Heart right ventricle (tissue), 16 donors: Measurements from ENCODE around the gene KLHL22. TPM values are rescaled to one million over a fixed set of nuclear protein-coding genes. Genes with fewer than 3 reads are reported as not detected.

Source experiments
- ATAC-seq, 8 donors: fragments of 200-7000 bp; cut with Tn5 transposase; one replicate each; pipeline ENCODE4 v1.9.1; 2020; ENCODE audit warnings: mild to moderate bottlenecking in 8 of 8, moderate library complexity in 8 of 8, moderate number of reproducible peaks in 1 of 8
- DNase-seq, 2 donors: peaks; one replicate each; pipeline ENCODE4 v3.0.0-alpha.2; 2020
- H3K27ac ChIP-seq, 10 donors: fragments of 200-600 bp; sonication (generic) in 2 of 10; one replicate each; pipeline versions ENCODE4 v1.5.0 to v1.8.0; 2020 to 2022; ENCODE audit warnings: mild to moderate bottlenecking in 3 of 10
- H3K27me3 ChIP-seq, 7 donors: fragments of 200-600 bp; one replicate each; pipeline ENCODE4 v1.8.0; 2021 to 2022; ENCODE audit warnings: mild to moderate bottlenecking in 2 of 7
- H3K36me3 ChIP-seq, 9 donors: fragments of 200-600 bp; sonication (generic) in 1 of 9; one replicate each; pipeline versions ENCODE4 v1.5.0 to v1.8.0; 2020 to 2022; ENCODE audit warnings: mild to moderate bottlenecking in 2 of 9
- H3K4me1 ChIP-seq, 9 donors: fragments of 200-600 bp; sonication (generic) in 1 of 9; one replicate each; pipeline versions ENCODE4 v1.5.0 to v1.8.0; 2020 to 2022; ENCODE audit warnings: mild to moderate bottlenecking in 4 of 9
- H3K4me3 ChIP-seq, 10 donors: fragments of 200-600 bp; sonication (generic) in 2 of 10; one replicate each; pipeline versions ENCODE4 v1.5.0 to v1.8.0; 2020 to 2022; ENCODE audit warnings: mild to moderate bottlenecking in 7 of 10, moderate library complexity in 2 of 10
- H3K9me3 ChIP-seq, 11 donors: fragments of 200-600 bp in 10 of 11; sonication (generic) in 2 of 11; one replicate each; pipeline versions ENCODE4 v1.5.0 to v1.8.0; 2013 to 2022; ENCODE audit warnings: mild to moderate bottlenecking in 2 of 11, control low read depth in 1 of 11, moderate library complexity in 1 of 11
- WGBS, 2 donors: extraction: QIAGEN DNeasy Blood & Tissue Kit; methylation state at CpG; one replicate each; pipeline ENCODE4 v1.1.7; 2013; ENCODE audit warnings: inconsistent platforms in 1 of 2; 5-methylcytosine and 5-hydroxymethylcytosine counted together
- intact Hi-C, 10 donors: fragments of 100-400 bp; cut with DNase I; formaldehyde crosslinking; loops; one replicate each; pipeline versions ENCODE4 v1.11.1 to v1.14.2; 2022
- polyA plus RNA-seq, 2 donors: library from polyadenylated mRNA; stranded (reverse); fragments of 200-250 nt; gene quantifications; one replicate each; pipeline ENCODE4 v1.2.3, GENCODE V29; 2013
- total RNA-seq, 10 donors: library from RNA; stranded (reverse); fragmentation: NEBNext Ultra II Directional in 3 of 10; extraction: Animal tissue kit (Norgen Biotek cat#: 25700) in 3 of 10; gene quantifications; one replicate each; pipeline versions ENCODE4 v1.2.1 to v1.2.4, GENCODE V29; 2021 to 2023
- TF ChIP-seq, protein P1 (sequence below), 9 donors: fragments of 200-600 bp; sonication (generic) in 2 of 9; IDR thresholded peaks; one replicate each; pipeline versions ENCODE4 v1.5.0 to v1.8.0; 2021 to 2022; ENCODE audit warnings: antibody characterized with exemption in 9 of 9, mild to moderate bottlenecking in 5 of 9, moderate library complexity in 1 of 9
- donor health status: Arrhythmogenic right ventricular cardiomyopathy.
- donor health status: ischemic (EF 13 %, LVEDD 7.1; RV severe dilation, severe dysfunction).
- donor health status: healthy with polysubstance abuse.
- donor health status: DM: no; HTN: yes; CAD: no.
- donor health status: DM: no; HTN: no; CAD: no.
- donor health status: ischemic (EF 25% LVEDD 6.9; RV normal size, moderate dysfunction).
- donor health status: ischemic (EF 25% LVEDD 5.7; RV mildly dilated, moderate dysfunction).
- donor health status: healthy.
- donor health status: DM: yes; HTN: yes; CAD: no.
- donor health status: Ischemic cardiomyopathy.
- donor health status: ischemic (EF 35%, LVEDD 5.7; RV mildly dilated, moderate dysfunction).
- donor health status: nonischemic (EF 11% LVEDD 7.7; RV severe dilation, severe dysfunction).
- donor health status: DM: yes; HTN: yes; CAD: no.
- donor health status: PGD.
- donor health status: ischemic (EF 29% LVEDD 5.4; RV normal size, mild dysfunction).
- donor health status: nonischemic (EF 23%, LVEDD 6.1; RV moderate dilation, normal function).

KLHL22 gene
- total and polyA plus RNA-seq, 12 donors = 11.3 to 29.3 (median 17.3) TPM

DNA sequence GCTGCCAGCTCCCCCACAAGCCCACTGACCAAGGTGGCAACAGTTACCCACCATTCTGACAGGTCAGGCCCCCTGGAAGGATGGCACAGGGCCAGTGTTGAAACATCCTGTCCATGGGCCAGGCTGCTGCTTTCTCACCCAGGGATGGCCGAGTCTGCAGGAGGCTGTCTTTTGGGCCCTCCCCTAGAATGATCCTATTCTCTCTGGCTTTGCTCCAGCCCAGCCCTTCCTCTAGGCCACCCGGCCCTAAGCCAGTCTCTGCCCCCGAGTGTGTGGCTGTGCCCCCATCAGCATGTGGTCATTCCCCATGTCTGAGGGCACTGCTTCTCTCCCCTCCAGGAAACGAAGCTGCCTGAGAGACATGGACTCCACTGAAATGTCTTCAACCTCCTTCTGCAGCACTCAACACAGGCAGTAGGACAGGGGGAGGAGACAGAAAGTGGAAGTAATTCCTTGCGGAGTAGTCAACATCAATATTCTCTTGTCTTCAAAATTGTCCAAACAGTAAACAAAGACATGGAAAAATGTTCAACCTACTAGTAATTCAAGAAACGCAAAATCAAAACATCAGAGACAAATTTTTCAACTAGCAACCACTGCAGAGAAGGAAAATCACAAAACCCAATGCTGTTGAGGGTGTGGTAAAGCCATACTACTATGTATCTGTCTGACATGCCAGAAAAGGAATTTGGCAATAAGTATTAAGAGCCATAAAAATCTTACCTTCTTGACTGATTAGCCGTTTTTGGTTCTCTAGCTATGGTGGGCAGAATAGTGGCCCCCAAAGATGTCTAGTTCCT lies 52.9 kb downstream of the KLHL22 start:
- WGBS, 2 donors = 70 to 79% methylated on average over 7 of the region's 7 CpGs
- intact Hi-C loops = no loop called here
- TF ChIP-seq, protein P1, sequence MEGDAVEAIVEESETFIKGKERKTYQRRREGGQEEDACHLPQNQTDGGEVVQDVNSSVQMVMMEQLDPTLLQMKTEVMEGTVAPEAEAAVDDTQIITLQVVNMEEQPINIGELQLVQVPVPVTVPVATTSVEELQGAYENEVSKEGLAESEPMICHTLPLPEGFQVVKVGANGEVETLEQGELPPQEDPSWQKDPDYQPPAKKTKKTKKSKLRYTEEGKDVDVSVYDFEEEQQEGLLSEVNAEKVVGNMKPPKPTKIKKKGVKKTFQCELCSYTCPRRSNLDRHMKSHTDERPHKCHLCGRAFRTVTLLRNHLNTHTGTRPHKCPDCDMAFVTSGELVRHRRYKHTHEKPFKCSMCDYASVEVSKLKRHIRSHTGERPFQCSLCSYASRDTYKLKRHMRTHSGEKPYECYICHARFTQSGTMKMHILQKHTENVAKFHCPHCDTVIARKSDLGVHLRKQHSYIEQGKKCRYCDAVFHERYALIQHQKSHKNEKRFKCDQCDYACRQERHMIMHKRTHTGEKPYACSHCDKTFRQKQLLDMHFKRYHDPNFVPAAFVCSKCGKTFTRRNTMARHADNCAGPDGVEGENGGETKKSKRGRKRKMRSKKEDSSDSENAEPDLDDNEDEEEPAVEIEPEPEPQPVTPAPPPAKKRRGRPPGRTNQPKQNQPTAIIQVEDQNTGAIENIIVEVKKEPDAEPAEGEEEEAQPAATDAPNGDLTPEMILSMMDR (IDR thresholded peaks at IDR 0.05) = no peak

DNA sequence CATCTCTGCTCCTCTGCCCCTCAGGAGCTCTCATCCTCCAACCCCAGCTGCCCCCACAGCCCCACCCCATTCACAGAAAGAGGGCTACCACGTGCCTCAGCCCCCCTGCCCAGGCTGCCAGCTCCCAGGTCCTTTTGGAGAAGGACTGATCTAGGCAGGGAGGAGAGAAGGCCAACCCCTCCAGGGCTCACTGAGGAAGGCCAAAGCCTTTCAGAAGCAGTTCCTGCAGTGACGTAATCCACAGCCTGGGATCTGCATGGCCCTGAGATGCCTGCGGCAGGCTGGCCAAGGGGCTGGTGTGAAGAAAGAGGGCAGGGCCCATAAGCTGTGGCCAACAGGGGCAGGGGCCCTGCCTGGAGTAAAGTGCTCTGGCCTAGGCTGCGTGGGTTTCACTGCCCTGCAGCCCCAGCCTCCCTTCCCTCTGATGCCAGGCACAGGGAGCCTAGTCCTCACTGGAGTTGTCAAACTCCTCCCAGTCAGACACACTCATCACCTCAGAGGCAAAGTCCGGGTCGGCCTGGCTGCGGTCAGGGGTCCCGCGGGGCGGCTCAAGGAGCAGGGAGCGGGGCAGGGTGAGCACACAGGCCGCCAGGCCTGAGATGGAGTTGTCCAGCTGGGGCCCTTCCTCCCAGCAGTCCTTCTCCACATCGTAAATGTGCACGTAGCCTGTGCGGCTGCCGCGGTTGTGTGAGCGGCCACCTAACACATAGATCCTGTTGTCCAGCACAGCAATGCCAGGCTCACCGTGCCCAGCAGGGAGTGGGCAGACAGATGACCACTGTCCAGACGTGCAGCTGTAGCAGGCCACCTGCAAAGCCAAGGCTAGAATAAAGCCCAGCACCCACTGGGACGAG lies 53.7 kb downstream of the KLHL22 start:
- peak overlapping the region in 6 of 10 donors; percentile 20 to 58 (median 36) for H3K27ac ChIP-seq
- ATAC-seq (peak in 3 of 8 donors; percentile 11 to 52 (median 38)), DNase-seq (no peak)
- WGBS, 2 donors = 77% methylated on average over 21 of the region's 21 CpGs
- intact Hi-C loops = no loop called here
- H3K27me3 ChIP-seq = peaks cover 0 to 24% (median 0%) of the 10 kb centered on the region in 7 donors
- no peak overlapping the region for H3K4me3 ChIP-seq
- H3K9me3 ChIP-seq = no peaks in the 10 kb centered on the region
- H3K36me3 ChIP-seq = peaks cover 0 to 51% (median 10%) of the 10 kb centered on the region in 9 donors
- H3K4me1 ChIP-seq = peaks cover 0 to 33% (median 15%) of the 10 kb centered on the region in 9 donors
- TF ChIP-seq, protein P1 (IDR thresholded peaks at IDR 0.05) = no peak

More for the DNA sequence above, 52.9 kb downstream of the KLHL22 start:
- peak overlapping the region in 2 of 10 donors; percentile 20 to 42 for H3K27ac ChIP-seq
- H3K4me3 ChIP-seq = no peak overlapping the region
- ATAC-seq (no peak), DNase-seq (no peak)
- H3K4me1 ChIP-seq = peaks cover 0 to 28% (median 12%) of the 10 kb centered on the region in 9 donors
- peaks cover 0 to 51% (median 10%) of the 10 kb centered on the region in 9 donors for H3K36me3 ChIP-seq
- H3K27me3 ChIP-seq = peaks cover 0 to 17% (median 0%) of the 10 kb centered on the region in 7 donors
- H3K9me3 ChIP-seq = no peaks in the 10 kb centered on the region

DNA sequence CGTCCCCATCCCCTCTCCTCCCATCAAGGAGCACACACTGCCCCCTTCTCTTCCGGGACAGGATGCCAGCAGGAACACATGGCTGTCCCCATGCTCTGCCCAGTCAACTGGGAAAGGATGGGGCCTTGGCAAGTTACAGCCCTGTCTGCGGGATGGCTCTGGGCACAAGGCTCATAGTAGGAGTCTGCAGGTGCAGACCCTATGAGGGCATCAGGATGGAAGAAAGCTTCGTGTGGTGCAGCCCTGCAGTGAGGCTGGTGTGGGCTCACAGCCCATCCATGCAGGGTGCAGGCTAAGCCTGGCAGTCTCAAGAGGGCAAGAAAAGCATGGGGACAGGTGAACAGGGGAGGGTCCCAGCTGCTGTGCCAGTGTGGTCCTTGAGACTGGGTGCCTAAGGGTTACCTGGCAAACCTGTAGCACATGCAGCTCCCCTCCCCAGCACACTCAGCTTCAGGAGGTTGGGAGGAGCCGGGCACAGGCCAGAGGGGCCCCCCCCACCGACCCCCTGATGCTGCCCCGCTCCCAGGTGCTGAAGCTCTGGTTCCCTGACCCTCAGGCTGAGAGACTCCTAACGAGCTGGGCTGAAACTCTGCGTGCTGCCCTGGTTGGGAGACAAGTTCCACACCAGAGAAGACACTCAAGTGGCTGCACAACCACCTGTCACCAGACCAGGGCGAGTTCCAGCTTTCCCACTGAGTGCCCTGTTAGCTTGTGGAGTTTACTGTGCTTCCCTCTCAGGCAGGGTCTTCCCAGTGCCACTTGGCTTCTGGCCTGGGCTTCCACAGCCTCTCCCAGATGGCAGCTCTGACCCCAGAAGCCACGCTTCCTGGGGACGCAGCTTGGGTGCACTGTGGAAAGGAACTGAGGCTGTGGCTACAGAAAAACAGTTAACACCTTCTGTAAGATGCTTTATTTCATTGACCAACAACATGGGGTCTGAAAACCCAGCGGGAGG lies 54.7 kb downstream of the KLHL22 start:
- H3K36me3 ChIP-seq = peaks cover 0 to 44% (median 3%) of the 10 kb centered on the region in 9 donors
- peaks cover 2 to 40% (median 20%) of the 10 kb centered on the region in 9 donors for H3K4me1 ChIP-seq
- DNase-seq (no peak), ATAC-seq (no peak)
- H3K4me3 ChIP-seq = no peak overlapping the region
- no peaks in the 10 kb centered on the region for H3K9me3 ChIP-seq
- H3K27me3 ChIP-seq = peaks cover 0 to 33% (median 8%) of the 10 kb centered on the region in 7 donors
- H3K27ac ChIP-seq = peak overlapping the region in 3 of 10 donors; percentile 22 to 58 (median 43)
- TF ChIP-seq, protein P1 (IDR thresholded peaks at IDR 0.05) = no peak
- intact Hi-C loops = no loop called here
- 79 to 82% methylated on average over 13 of the region's 13 CpGs for WGBS, 2 donors
